ENCODE results near the gene RNU6-9.

The RNU6-9 gene

DNA sequence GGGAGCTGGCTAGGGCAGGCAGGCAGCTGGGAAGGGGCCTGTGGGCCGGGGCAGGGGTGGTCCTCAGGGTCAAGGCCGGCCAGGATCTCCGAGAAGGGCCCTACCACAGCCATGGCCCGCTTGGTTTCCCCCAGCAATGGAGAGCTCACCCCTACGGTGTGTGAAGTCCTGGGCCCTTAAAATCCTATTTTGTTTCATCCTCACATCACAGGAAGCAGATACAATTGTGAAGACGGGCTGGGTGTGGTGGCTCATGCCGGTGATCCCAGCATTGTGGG lies 8.7 kb downstream of the RNU6-9 start:
- no peak for DNase-seq (ENCODE audit: low read depth)
- TF ChIP-seq CTCF (IDR thresholded peaks at IDR 0.05; ENCODE audit: insufficient read depth, low read depth, low read length, missing control alignments): no peak
- H3K4me3 ChIP-seq (ENCODE audit: low read depth, low read length): no peak overlapping the region

DNA sequence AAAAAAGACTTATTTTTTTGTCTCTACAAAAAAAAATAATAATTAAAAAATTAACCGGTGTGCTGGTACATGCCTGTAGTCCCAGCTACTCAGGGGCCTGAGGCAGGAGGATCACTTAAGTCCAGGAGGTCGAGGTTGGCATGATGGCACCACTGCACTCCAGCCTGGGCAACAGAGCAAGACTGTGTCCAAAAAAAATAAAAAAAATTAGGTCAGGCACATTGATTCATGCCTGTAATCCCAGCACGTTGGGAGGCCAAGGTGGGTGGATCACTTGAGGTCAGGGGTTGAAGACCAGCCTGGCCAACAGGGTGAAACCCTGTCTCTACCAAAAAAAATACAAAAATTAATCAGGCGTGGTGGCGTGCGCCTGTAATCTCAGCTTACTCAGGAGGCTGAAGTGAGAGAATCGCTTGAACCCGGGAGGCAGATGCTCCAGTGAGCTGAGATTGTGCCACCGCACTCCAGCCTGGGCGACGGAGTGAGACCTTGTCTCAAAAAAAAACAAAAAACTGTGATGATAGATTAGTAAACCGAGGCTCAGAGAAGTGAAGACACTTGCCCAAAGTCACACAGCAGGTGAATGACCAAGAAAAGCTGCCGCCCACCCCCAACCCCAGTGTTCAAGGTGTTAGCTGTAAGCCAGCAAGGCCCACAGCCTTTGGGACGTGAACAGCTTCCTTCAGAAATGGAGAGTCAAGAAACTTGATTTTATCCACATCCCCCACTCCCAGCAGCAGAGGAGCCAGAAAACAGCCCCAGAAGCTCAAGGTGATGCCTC lies 9.4 kb downstream of the RNU6-9 start:
- H3K4me3 ChIP-seq (ENCODE audit: low read depth, low read length): no peak overlapping the region
- DNase-seq (ENCODE audit: low read depth): no peak
- TF ChIP-seq CTCF (IDR thresholded peaks at IDR 0.05; ENCODE audit: insufficient read depth, low read depth, low read length, missing control alignments): no peak

DNA sequence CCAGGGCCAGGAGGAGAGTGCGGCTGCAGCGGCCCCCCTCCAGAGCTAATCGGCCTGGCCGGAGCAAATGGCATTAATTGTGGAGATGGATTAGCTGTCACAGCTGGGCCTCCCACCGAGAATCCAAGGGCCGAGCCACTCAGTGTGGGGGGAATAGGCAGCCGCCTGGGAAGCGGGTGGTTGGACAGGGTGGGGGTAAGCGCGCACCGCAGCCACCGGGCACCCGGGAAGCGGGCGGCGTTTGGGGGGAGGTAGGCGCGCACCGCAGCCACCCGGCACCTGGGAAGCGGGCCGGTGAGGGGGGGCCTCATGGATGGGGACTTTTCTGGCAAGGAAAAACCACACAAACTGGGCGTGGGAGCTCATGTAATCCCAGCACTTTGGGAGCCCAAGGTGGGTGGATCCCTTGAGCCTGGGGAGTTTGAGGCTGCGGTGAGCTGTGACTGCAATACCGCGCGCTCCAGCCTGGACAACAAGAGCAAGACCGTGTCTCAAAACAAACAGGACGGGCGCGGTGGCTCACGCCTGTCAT lies 10.0 kb downstream of the RNU6-9 start:
- TF ChIP-seq CTCF (IDR thresholded peaks at IDR 0.05; ENCODE audit: insufficient read depth, low read depth, low read length, missing control alignments): no peak
- H3K4me3 ChIP-seq (ENCODE audit: low read depth, low read length): no peak overlapping the region

DNA sequence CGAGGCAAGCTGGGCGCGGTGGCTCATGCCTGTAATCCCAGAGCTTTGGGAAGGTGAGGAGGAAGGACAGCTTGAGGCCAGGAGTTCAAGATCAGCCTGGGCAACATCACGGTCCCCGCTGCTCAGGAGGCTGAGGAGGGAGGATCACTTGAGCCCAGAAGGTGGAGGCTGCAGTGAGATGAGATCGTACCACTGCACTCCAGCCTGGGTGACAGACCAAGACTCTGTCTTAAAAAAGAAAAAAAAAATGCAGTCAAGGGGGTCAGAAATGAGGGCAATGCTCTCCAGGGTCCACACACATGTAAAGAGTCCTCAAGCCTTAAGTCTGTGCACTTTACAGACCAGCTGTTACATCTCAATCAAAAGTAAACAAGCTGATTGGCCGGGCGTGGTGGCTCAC lies 11.3 kb downstream of the RNU6-9 start:
- no peak for TF ChIP-seq CTCF (IDR thresholded peaks at IDR 0.05; ENCODE audit: insufficient read depth, low read depth, low read length, missing control alignments)
- H3K4me3 ChIP-seq (ENCODE audit: low read depth, low read length): no peak overlapping the region
- no peak for DNase-seq (ENCODE audit: low read depth)

More for the DNA sequence above, 10.0 kb downstream of the RNU6-9 start:
- no peak for DNase-seq (ENCODE audit: low read depth)

DNA sequence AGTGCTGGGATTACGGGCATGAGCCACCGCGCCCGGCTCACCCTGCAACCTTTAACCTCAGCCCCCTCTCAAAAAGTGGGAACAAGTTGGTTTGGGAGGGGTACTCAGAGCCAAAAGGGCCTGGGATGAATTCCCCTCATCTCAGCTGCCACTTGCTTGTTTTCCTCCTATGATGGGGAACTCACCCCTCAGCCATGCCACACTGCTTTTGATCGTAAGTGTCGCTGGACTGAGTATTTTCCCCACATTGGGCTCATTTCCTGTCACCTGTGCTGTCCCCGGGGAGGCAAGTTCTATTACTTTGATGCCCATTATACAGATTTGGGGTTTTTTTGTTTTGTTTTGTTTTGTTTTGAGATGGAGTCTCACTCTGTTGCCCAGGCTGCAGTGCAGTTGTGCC lies 13.2 kb downstream of the RNU6-9 start:
- no peak for TF ChIP-seq CTCF (IDR thresholded peaks at IDR 0.05; ENCODE audit: insufficient read depth, low read depth, low read length, missing control alignments)
- peak; percentile 66 for DNase-seq (ENCODE audit: low read depth)
- H3K4me3 ChIP-seq (ENCODE audit: low read depth, low read length): no peak overlapping the region

- DNase-seq (ENCODE audit: low read depth): peak; percentile 64
- TF ChIP-seq CTCF (IDR thresholded peaks at IDR 0.05; ENCODE audit: insufficient read depth, low read depth, low read length, missing control alignments): no peak
- H3K4me3 ChIP-seq (ENCODE audit: low read depth, low read length): no peak overlapping the region
Observed at GRCh38 chr19:907183-907853, 14.0 kb downstream of the RNU6-9 start.

Data from GM12865 (cell line).